HG03521 (cell line): ENCODE data around the gene RIMS4.

Experiments
- ATAC-seq: cut with Tn5 transposase; IDR thresholded peaks from one replicate; pipeline ENCODE4 v1.9.1; 2021; ENCODE audit warnings: mild to moderate bottlenecking, moderate library complexity; ENCODE audit not compliant: unreplicated experiment

The RIMS4 gene

GRCh38 chr20:44810391-44811149 lies at the start of gene RIMS4:
TSS of gene RIMS4 (minus strand) at chr20:44810546. CDS start at chr20:44810271, 275 bp downstream.
- no peak for ATAC-seq

DNA sequence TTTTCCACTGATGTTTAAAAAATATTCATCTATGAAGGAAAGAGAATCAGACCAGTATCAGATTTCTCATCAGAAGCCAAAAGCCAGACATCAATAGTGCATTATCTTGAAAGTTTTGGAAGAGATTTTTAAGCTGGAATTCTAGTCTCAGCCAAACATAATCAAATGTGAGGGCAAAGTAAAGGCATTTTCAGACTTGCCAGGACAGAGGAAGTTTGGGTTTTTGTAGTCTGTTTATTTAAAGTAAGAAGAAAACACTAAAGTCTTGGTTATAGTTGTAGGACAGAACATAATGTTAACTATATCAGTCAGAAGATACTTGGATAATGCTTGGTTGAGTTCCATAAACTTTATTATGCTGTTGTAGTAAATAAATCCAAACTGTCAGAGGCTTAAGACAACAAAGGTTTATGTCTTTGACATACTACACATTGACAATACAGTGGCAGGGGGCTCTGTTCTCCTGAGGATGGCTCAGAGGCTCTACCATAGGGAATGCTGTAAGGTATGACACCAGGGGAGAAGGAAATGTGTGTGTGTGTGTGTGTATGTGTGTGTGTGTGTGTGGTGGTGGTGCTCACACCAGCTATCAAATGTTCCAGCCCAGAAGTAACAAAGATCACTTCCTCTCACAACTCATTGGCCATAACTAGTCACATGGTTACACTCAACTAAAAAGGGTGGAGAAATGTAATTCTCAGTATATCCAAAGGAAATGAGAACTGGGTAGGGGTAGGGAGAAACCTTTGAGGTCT lies 48.4 kb upstream of the RIMS4 start:
- ATAC-seq: no peak

GRCh38 chr20:44856856-44857448 lies 46.6 kb upstream of the RIMS4 start:
- no peak for ATAC-seq

DNA sequence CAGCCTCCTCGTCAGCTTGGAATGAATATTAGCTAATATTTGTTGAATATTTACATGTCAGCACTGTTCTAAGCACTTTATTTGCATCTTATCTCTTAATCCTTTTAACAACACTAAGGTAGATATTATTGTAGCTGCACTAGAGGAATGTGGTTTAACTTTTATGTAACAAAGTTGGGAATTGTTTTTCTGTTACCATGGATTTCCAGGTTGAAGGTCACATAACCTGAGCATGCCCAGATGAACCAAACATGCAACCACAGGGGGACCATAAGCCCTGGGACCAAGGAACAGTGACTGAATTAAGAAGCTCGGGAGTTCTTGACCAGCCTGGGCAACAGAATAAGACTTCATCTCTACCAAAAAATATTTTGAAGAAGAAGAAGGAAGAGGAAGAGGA lies 46.1 kb upstream of the RIMS4 start:
- ATAC-seq: no peak

DNA sequence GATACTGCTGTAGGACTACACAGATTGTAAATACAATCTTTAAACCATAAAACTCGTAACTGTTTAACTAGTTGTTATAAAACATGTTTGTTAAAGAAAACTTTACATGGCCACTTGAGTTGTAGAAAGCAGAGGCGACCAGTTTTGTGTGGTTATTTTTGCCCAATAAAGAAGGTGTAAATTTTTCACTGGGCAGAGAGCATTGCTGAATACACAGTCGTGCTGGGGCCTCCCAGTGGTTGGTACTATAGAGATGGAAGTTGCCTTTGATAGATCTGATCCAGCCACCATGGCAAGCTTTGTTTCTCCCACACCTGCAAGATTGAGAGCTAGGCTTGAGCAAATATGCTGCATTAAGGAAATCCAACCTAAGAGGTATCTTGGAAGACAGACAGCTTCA lies 41.2 kb upstream of the RIMS4 start:
- ATAC-seq: no peak

GRCh38 chr20:44850837-44851236 lies 40.5 kb upstream of the RIMS4 start:
- ATAC-seq: no peak

DNA sequence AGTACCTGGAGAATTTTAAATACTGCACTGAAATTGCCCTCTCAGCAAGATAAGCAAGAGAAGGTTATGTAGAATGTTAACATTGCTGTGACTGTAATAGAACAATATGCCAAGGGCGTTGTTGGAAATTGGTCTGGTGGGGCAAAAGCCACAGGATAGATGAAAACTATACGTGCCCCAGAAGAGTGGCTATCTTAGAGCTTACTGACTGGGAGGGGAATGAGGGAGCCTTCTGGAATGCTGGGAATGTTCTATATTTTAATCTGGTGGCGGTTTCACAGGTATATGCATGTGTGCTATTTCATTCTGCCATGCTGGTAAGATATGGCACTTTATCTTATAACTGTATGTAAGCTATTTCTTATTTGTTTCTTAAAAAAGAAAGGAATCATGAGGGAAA lies 39.9 kb upstream of the RIMS4 start:
- ATAC-seq: no peak

GRCh38 chr20:44849703-44850102 lies 39.4 kb upstream of the RIMS4 start:
- ATAC-seq: no peak

- ATAC-seq: no peak
Observed at GRCh38 chr20:44848254-44849015, 38.1 kb upstream of the RIMS4 start.

- no peak for ATAC-seq
Observed at GRCh38 chr20:44843876-44844275, 33.5 kb upstream of the RIMS4 start.

GRCh38 chr20:44841955-44842354 lies 31.6 kb upstream of the RIMS4 start:
- ATAC-seq: no peak

DNA sequence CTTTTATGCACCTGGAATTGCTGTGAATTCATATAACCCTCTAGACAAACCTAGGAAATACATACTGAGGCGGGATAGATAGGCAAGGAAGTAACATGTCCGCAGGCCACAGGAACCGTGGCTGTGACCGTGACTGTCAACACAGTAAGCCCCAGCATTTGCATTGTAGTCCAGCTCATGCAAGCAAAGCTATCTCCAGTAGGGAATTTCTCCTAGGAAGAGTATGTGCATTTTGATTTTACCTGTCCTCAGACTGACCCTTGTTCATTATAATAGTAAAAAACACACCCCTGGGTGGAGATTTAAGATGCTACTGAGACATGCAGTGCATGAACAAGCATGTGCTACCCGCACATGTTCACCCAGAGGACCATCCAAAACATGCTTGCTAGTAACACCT lies 30.5 kb upstream of the RIMS4 start:
- no peak for ATAC-seq

DNA sequence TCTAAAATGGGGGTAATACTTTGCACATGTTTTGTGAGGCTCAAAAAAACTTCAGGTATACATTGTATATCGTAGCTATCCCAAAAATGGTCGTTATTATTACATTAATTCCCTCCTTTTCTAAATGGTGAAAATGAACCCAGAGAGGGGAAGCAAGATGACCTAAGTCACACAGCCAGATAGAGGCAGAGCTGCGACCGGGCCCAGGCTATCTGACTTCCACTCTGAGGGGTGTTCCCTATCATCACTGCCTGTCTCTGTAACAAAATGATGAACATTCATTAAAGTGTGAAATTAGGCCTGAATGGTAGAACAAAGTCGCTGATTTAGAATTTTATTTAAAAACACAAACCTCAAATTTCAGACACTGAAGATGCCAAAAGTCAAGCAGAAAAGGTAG lies 29.1 kb upstream of the RIMS4 start:
- no peak for ATAC-seq

DNA sequence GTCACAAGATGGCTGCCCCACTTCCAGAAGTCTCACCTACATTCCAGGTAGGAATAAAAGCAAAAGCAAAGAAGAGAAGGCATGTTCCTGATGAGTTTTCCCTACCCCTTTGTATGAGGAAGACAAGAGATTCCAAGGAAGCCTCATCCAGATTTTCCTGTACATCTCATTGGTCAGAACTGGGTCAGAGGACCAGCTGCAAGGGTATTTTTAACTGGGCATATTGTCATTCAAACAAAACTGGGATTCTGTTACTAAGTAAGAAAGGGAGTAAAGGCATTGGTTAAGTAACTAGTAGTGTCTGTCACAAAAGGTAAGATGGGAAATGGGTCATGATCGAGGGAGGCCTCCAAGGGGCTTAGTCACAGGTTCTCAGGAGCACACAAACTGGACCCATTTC lies 28.2 kb upstream of the RIMS4 start:
- no peak for ATAC-seq

GRCh38 chr20:44837946-44838345 lies 27.6 kb upstream of the RIMS4 start:
- no peak for ATAC-seq

DNA sequence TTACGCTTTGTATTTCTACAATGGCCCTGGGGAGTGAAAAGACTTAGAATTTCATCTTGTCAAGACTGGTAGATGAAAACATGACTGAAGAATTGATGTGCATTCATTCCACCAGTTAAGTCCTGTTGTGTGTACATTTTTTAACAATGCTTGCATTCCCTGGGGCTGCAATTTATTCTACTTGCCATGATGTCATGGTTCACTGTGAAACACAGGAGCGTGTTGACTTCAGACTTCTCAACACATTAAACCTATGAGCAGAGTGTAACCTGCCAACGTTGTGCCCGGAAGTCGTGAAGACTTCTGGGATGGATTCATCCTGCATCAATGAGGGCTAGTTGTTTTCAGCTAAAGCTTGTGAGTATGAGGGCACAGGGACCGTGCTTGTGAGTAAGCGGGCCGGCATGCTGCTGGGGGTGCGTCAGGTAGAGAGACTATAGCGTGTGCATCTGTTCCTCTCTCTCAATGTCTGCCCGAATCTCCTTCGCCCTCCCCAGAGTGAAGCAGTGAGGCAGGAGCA lies 26.3 kb upstream of the RIMS4 start:
- no peak for ATAC-seq

DNA sequence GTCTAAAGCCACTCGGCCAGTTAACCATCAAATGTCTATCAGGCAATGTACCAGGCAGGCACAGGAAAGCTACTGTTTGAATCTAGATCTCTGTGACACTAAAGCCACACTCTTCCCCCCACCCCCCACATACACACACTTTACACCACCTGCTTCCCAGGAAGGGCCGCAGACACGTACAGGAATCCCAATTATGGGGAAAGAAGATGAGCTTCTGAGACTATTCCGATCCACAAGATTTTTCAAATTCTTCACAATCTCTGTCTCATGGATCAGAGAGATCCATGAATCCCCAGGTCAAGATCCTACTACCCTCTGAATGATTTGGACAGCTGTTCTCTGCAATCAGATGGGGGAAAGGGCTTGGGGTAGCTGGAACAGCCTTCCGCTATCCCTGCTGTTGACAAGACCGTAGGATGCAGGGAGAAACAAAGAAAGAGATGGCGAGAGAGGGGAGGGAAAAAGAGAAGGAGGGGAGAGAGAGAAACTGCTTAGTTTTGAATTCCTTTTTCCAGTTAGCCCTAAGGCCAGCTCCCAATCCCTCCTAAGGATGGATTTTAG lies 25.4 kb upstream of the RIMS4 start:
- ATAC-seq: no peak

DNA sequence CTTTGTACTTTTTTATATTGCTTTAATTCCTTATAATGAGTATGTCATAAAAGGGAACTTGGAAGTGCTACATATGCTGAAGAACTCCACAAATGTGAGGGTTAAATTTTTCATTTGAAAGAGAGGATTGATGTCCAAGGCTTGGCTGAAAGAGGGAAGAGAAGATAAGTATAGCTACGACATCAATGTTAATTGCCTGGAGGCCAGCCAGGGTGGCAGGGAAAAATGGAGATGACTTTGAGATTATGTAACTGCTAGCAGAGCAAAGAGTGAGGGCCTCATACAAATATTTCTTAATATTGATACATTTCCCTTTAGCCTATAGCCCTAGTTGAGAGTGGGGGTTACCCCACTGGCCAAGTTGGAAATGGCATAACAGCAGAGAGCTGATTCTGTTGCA lies 24.8 kb upstream of the RIMS4 start:
- ATAC-seq: no peak

DNA sequence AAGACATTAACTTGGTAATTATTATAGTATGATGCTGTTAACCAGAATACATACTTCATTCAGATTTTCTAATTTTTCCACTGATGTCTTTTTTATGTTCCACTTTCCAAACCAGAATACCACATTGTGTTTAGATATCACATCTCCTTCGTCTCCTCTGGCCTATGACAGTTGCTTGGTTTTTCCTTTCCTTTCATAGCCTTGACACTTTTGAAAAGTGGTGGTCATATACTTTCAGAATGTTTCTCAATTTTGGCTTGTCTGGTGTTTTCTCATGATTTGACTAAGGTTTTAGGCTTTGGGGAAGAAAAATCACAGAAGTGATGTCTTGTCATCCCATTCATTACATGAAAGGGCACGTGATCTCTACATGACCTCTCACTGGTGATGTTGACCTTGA lies 24.3 kb upstream of the RIMS4 start:
- ATAC-seq: no peak

DNA sequence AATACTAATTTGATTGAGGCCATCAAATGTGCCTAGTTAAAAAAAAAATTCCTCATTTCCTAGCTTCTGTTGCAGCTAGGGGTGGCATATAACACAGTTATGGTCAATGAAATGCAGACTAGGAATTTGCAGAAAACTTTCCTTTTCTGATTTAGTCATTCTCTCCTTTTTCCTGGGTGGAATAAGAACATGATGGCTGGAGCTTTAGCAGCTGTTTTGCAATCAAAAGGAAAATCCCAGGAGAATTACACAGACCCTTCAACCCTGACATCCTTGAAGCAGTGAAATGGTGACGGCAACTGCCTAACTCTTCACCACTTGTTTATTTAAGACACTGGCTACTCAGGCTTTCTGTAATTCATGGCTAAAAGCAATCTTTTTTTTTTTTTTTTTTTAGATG lies 23.1 kb upstream of the RIMS4 start:
- ATAC-seq: no peak

DNA sequence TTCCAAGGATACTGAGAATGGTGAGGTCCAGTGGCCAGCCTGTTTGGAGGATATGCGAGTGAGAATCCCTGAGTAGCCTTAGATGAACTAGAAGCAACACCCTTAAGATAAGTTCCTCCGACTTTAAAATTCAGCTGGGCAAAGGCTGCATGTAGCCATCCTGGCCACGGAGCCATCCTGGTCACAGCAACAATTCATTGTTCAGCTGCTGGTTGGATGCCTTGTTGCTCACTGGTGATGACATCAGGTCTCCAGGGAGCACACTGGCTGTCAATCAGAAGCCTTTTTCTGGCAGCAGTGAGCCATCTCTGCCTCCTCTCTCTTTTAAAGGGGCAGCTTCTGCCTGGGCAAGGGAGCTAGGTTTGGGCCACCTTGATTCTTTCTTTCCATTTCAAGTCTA lies 22.4 kb upstream of the RIMS4 start:
- ATAC-seq: no peak
